Liver (tissue), 9 donors: ENCODE data around the gene EHMT1. TPM values are rescaled to one million over a fixed set of nuclear protein-coding genes. Genes with fewer than 3 reads are reported as not detected.

Experiments
- DNase-seq: peaks from one replicate; pipeline ENCODE4 v3.0.0-alpha.2; 2017; ENCODE audit warnings: low spot score
- H3K27ac ChIP-seq, 2 donors: one replicate each; pipeline ENCODE4 v1.7.0; 2013; ENCODE audit warnings: inconsistent platforms in 2 of 2, low read length in 2 of 2, control low read depth in 1 of 2, low read depth in 1 of 2, mild to moderate bottlenecking in 1 of 2
- H3K27me3 ChIP-seq, 4 donors: one replicate each; pipeline versions ENCODE4 v1.6.1 to v1.7.0; 2013; ENCODE audit warnings: low read length in 3 of 4, inconsistent platforms in 1 of 4, mild to moderate bottlenecking in 1 of 4, moderate library complexity in 1 of 4; ENCODE audit not compliant: control insufficient read depth in 4 of 4, insufficient read depth in 4 of 4
- H3K36me3 ChIP-seq, 4 donors: one replicate each; pipeline versions ENCODE4 v1.6.1 to v1.7.0; 2013; ENCODE audit warnings: low read length in 3 of 4, mild to moderate bottlenecking in 3 of 4, low read depth in 1 of 4, moderate library complexity in 1 of 4; ENCODE audit not compliant: control insufficient read depth in 4 of 4, insufficient read depth in 3 of 4
- H3K4me1 ChIP-seq, 4 donors: one replicate each; pipeline versions ENCODE4 v1.6.1 to v1.7.0; 2013; ENCODE audit warnings: low read length in 3 of 4, mild to moderate bottlenecking in 3 of 4, moderate library complexity in 1 of 4; ENCODE audit not compliant: control insufficient read depth in 4 of 4, insufficient read depth in 4 of 4
- H3K4me3 ChIP-seq, 3 donors: one replicate each; pipeline versions ENCODE4 v1.6.1 to v1.7.0; 2013; ENCODE audit warnings: low read length in 3 of 3, control low read depth in 1 of 3, low read depth in 1 of 3, mild to moderate bottlenecking in 1 of 3
- H3K9ac ChIP-seq, 2 donors: one replicate each; pipeline ENCODE4 v1.7.0; 2013; ENCODE audit warnings: low read length in 2 of 2, mild to moderate bottlenecking in 2 of 2, moderate library complexity in 2 of 2, control low read depth in 1 of 2, low read depth in 1 of 2
- H3K9me3 ChIP-seq, 4 donors: one replicate each; pipeline versions ENCODE4 v1.6.1 to v1.7.0; 2013; ENCODE audit warnings: low read length in 3 of 4; ENCODE audit not compliant: control insufficient read depth in 4 of 4
- EGR1 ChIP-seq, 2 donors: IDR thresholded peaks; 2 replicates each; pipeline ENCODE4 v1.6.1; 2016 to 2018; ENCODE audit warnings: antibody characterized with exemption in 2 of 2, low read depth in 2 of 2
- FOXA1 ChIP-seq: IDR thresholded peaks from 2 replicates; pipeline ENCODE4 v1.6.1; 2016; ENCODE audit warnings: antibody characterized with exemption
- FOXA2 ChIP-seq: IDR thresholded peaks from 2 replicates; pipeline ENCODE4 v1.6.1; 2016; ENCODE audit warnings: antibody characterized with exemption
- GABPA ChIP-seq, 2 donors: IDR thresholded peaks in 1 of 2; conservative IDR thresholded peaks in 1 of 2; 2 replicates each; pipeline ENCODE4 v1.6.1; 2016; ENCODE audit warnings: antibody characterized with exemption in 2 of 2, mild to moderate bottlenecking in 1 of 2, moderate library complexity in 1 of 2
- HNF4A ChIP-seq, 2 donors: conservative IDR thresholded peaks; 2 replicates each; pipeline ENCODE4 v1.6.1; 2016; ENCODE audit warnings: antibody characterized with exemption in 2 of 2, mild to moderate bottlenecking in 2 of 2
- HNF4G ChIP-seq: IDR thresholded peaks from 2 replicates; pipeline ENCODE4 v1.6.1; 2016; ENCODE audit warnings: antibody characterized with exemption
- JUND ChIP-seq, 2 donors: IDR thresholded peaks; 2 replicates each; pipeline ENCODE4 v1.6.1; 2016; ENCODE audit warnings: antibody characterized with exemption in 2 of 2
- NR2F2 ChIP-seq: IDR thresholded peaks from 2 replicates; pipeline ENCODE4 v1.6.1; 2016; ENCODE audit warnings: antibody characterized with exemption
- RAD21 ChIP-seq, 2 donors: IDR thresholded peaks; 2 replicates each; pipeline ENCODE4 v1.6.1; 2016; ENCODE audit warnings: antibody characterized with exemption in 2 of 2, mild to moderate bottlenecking in 2 of 2
- RXRA ChIP-seq, 2 donors: IDR thresholded peaks; 2 replicates each; pipeline ENCODE4 v1.6.1; 2017 to 2018; ENCODE audit warnings: antibody characterized with exemption in 2 of 2, mild to moderate bottlenecking in 1 of 2
- SP1 ChIP-seq: IDR thresholded peaks from 2 replicates; pipeline ENCODE4 v1.6.1; 2018; ENCODE audit warnings: antibody characterized with exemption, mild to moderate bottlenecking
- TAF1 ChIP-seq: conservative IDR thresholded peaks from 2 replicates; pipeline ENCODE4 v1.6.1; 2016; ENCODE audit warnings: antibody characterized with exemption, mild to moderate bottlenecking
- YY1 ChIP-seq: IDR thresholded peaks from 2 replicates; pipeline ENCODE4 v1.6.1; 2016; ENCODE audit warnings: antibody characterized with exemption, mild to moderate bottlenecking
- WGBS: extraction: QIAGEN DNeasy Blood & Tissue Kit; methylation state at CpG from one replicate; pipeline ENCODE4 v1.1.7; 2013; 5-methylcytosine and 5-hydroxymethylcytosine counted together
- polyA plus RNA-seq, 2 donors: library from polyadenylated mRNA; stranded (reverse) in 1 of 2; unstranded in 1 of 2; fragments of 200-250 nt in 1 of 2; fragments of >200 nt in 1 of 2; fragmentation: Nextera tagmentation in 1 of 2; extraction: Ambion mirVana in 1 of 2; gene quantifications; one replicate each; pipeline versions ENCODE4 v1.2.1 to v1.2.3, GENCODE V29; 2013 to 2015
- total RNA-seq, 2 donors: library from RNA; depleted of rRNA; stranded (reverse); fragments of >200 nt; gene quantifications; one replicate each; pipeline ENCODE4 v1.2.3, GENCODE V29; 2014
- TF ChIP-seq, protein P1 (sequence below): IDR thresholded peaks from 2 replicates; pipeline ENCODE4 v1.6.1; 2016; ENCODE audit warnings: antibody characterized with exemption
- TF ChIP-seq, protein P2 (sequence below): IDR thresholded peaks from 2 replicates; pipeline ENCODE4 v1.6.1; 2016; ENCODE audit warnings: antibody characterized with exemption, mild to moderate bottlenecking
- TF ChIP-seq, protein P3 (sequence below): fragments of 150-350 bp; IDR thresholded peaks from 2 replicates; pipeline ENCODE4 v1.5.1; 2017; ENCODE audit warnings: improper control_type of control experiment, low read depth, low read length; ENCODE audit not compliant: missing input control
- TF ChIP-seq, protein P4 (sequence below): IDR thresholded peaks from 2 replicates; pipeline ENCODE4 v1.6.1; 2016; ENCODE audit warnings: antibody characterized with exemption
- TF ChIP-seq, protein P5 (sequence below): IDR thresholded peaks from 2 replicates; pipeline ENCODE4 v1.6.1; 2016; ENCODE audit warnings: antibody characterized with exemption
- donor health status: healthy.
- donor health status: healthy.
- donor health status: healthy.
- donor health status: healthy.
- donor health status: healthy.

Gene EHMT1
- total and polyA plus RNA-seq, 4 donors, result 16.1 to 48.2 (median 27.3) TPM

DNA sequence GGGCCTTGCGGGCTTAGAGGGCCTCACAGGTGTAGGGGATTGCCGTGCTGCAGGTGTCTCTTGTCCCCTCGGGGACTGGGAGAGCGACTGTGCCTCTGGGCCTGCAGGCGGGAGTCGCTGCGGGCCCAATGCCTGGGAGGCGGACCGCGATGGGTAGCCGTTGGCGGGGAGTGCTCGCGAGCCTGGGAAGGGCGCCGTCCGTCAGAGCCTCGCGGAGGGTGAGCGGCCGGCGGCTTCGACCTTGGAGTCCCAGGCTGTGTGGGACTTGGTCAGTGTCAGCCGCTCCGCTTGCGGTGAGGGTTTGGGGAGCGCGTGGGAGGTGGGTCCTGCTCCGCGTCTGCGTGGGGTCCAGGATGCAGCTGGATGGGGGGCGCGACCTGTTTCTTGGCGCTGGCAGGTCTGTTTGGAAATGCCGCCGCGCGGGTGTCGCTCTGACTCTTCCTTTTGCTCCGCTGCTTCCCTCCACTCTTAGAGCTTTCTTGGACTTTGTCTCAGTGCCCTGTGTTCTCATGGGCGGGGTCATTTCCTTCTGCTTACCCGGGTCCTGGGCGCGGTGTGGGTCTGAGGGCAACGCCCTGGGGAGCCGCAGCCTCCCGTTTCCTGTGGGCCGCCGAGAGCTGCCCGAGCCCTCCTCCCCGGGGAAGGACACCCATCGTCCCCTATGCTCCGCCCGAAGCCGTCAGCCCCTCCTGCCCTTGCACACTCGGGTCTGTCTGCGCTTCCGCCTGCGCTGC, 169.9 kb downstream of the EHMT1 start:
- H3K4me1 ChIP-seq, result peaks cover 0 to 3% (median 0%) of the 10 kb centered on the region in 4 donors
- H3K27ac ChIP-seq, result peak overlapping the region in 1 of 2 donors; percentile 71
- H3K9ac ChIP-seq, result no peak overlapping the region
- no peaks in the 10 kb centered on the region for H3K27me3 ChIP-seq
- 81% methylated on average over 59 of the region's 59 CpGs for WGBS
- DNase-seq, result no peak
- peaks cover 16 to 51% (median 26%) of the 10 kb centered on the region in 4 donors for H3K36me3 ChIP-seq
- H3K4me3 ChIP-seq, result no peak overlapping the region
- no peak for TF ChIP-seq FOXA2
- TF ChIP-seq RAD21 (IDR thresholded peaks at IDR 0.05), result no peak
- TF ChIP-seq TAF1, result no peak
- TF ChIP-seq, protein P1, sequence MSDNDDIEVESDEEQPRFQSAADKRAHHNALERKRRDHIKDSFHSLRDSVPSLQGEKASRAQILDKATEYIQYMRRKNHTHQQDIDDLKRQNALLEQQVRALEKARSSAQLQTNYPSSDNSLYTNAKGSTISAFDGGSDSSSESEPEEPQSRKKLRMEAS, result no peak
- no peak for TF ChIP-seq SP1
- TF ChIP-seq, protein P2, sequence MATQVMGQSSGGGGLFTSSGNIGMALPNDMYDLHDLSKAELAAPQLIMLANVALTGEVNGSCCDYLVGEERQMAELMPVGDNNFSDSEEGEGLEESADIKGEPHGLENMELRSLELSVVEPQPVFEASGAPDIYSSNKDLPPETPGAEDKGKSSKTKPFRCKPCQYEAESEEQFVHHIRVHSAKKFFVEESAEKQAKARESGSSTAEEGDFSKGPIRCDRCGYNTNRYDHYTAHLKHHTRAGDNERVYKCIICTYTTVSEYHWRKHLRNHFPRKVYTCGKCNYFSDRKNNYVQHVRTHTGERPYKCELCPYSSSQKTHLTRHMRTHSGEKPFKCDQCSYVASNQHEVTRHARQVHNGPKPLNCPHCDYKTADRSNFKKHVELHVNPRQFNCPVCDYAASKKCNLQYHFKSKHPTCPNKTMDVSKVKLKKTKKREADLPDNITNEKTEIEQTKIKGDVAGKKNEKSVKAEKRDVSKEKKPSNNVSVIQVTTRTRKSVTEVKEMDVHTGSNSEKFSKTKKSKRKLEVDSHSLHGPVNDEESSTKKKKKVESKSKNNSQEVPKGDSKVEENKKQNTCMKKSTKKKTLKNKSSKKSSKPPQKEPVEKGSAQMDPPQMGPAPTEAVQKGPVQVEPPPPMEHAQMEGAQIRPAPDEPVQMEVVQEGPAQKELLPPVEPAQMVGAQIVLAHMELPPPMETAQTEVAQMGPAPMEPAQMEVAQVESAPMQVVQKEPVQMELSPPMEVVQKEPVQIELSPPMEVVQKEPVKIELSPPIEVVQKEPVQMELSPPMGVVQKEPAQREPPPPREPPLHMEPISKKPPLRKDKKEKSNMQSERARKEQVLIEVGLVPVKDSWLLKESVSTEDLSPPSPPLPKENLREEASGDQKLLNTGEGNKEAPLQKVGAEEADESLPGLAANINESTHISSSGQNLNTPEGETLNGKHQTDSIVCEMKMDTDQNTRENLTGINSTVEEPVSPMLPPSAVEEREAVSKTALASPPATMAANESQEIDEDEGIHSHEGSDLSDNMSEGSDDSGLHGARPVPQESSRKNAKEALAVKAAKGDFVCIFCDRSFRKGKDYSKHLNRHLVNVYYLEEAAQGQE, result no peak
- TF ChIP-seq HNF4G, result no peak
- TF ChIP-seq, protein P3, sequence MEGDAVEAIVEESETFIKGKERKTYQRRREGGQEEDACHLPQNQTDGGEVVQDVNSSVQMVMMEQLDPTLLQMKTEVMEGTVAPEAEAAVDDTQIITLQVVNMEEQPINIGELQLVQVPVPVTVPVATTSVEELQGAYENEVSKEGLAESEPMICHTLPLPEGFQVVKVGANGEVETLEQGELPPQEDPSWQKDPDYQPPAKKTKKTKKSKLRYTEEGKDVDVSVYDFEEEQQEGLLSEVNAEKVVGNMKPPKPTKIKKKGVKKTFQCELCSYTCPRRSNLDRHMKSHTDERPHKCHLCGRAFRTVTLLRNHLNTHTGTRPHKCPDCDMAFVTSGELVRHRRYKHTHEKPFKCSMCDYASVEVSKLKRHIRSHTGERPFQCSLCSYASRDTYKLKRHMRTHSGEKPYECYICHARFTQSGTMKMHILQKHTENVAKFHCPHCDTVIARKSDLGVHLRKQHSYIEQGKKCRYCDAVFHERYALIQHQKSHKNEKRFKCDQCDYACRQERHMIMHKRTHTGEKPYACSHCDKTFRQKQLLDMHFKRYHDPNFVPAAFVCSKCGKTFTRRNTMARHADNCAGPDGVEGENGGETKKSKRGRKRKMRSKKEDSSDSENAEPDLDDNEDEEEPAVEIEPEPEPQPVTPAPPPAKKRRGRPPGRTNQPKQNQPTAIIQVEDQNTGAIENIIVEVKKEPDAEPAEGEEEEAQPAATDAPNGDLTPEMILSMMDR, result no peak
- TF ChIP-seq EGR1 (IDR thresholded peaks at IDR 0.05; ENCODE audit: low read depth in 2 of 2), result no peak
- TF ChIP-seq GABPA (IDR thresholded peaks at IDR 0.05 in 1 of 2, conservative IDR thresholded peaks at IDR 0.05 in 1 of 2), result no peak
- no peak for TF ChIP-seq YY1
- TF ChIP-seq, protein P4, sequence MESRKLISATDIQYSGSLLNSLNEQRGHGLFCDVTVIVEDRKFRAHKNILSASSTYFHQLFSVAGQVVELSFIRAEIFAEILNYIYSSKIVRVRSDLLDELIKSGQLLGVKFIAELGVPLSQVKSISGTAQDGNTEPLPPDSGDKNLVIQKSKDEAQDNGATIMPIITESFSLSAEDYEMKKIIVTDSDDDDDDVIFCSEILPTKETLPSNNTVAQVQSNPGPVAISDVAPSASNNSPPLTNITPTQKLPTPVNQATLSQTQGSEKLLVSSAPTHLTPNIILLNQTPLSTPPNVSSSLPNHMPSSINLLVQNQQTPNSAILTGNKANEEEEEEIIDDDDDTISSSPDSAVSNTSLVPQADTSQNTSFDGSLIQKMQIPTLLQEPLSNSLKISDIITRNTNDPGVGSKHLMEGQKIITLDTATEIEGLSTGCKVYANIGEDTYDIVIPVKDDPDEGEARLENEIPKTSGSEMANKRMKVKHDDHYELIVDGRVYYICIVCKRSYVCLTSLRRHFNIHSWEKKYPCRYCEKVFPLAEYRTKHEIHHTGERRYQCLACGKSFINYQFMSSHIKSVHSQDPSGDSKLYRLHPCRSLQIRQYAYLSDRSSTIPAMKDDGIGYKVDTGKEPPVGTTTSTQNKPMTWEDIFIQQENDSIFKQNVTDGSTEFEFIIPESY, result no peak
- TF ChIP-seq JUND (IDR thresholded peaks at IDR 0.05), result no peak
- TF ChIP-seq RXRA (IDR thresholded peaks at IDR 0.05), result no peak
- no peak for TF ChIP-seq HNF4A (conservative IDR thresholded peaks at IDR 0.05)
- TF ChIP-seq, protein P5, sequence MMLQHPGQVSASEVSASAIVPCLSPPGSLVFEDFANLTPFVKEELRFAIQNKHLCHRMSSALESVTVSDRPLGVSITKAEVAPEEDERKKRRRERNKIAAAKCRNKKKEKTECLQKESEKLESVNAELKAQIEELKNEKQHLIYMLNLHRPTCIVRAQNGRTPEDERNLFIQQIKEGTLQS, result no peak
- no peak for TF ChIP-seq NR2F2
- no peak for TF ChIP-seq FOXA1
- no peaks in the 10 kb centered on the region for H3K9me3 ChIP-seq
